ENCODE measurements around the gene ITGA6.

ITGA6 gene

GRCh38 chr2:172416447-172417058, 10.8 kb upstream of the ITGA6 start:
- no peak for DNase-seq

- DNase-seq, result no peak
Observed at GRCh38 chr2:172420216-172420615, 7.2 kb upstream of the ITGA6 start.

- peak in 1 of 5 experiments; percentile 82 for DNase-seq
Observed at GRCh38 chr2:172423160-172423559, 4.2 kb upstream of the ITGA6 start.

GRCh38 chr2:172425336-172425735, 2.0 kb upstream of the ITGA6 start:
- no peak for DNase-seq

GRCh38 chr2:172426635-172427255, 641 bp upstream of the ITGA6 start:
- DNase-seq, result no peak

GRCh38 chr2:172427990-172428831, 825 bp downstream of the ITGA6 start:
- peak; percentile 28 to 50 (median 43) for DNase-seq

- no peak for DNase-seq
Observed at GRCh38 chr2:172428832-172429210, 1.4 kb downstream of the ITGA6 start.

GRCh38 chr2:172429301-172429968, 2.0 kb downstream of the ITGA6 start:
- DNase-seq, result no peak

GRCh38 chr2:172430027-172430426, 2.6 kb downstream of the ITGA6 start:
- no peak for DNase-seq

- no peak for DNase-seq
Observed at GRCh38 chr2:172430678-172431077, 3.3 kb downstream of the ITGA6 start.

GRCh38 chr2:172431463-172431862, 4.1 kb downstream of the ITGA6 start:
- DNase-seq, result no peak

GRCh38 chr2:172431993-172432392, 4.6 kb downstream of the ITGA6 start:
- no peak for DNase-seq

- no peak for DNase-seq
Observed at GRCh38 chr2:172433144-172433543, 5.8 kb downstream of the ITGA6 start.

- DNase-seq, result peak in 3 of 5 experiments; percentile 15 to 92 (median 74)
Observed at GRCh38 chr2:172434821-172435605, 7.6 kb downstream of the ITGA6 start.

- DNase-seq, result no peak
Observed at GRCh38 chr2:172435606-172435911, 8.2 kb downstream of the ITGA6 start.

- no peak for DNase-seq
Observed at GRCh38 chr2:172436889-172437288, 9.5 kb downstream of the ITGA6 start.

- peak in 3 of 5 experiments; percentile 36 to 76 (median 38) for DNase-seq
Observed at GRCh38 chr2:172437419-172438341, 10.3 kb downstream of the ITGA6 start.

GRCh38 chr2:172438741-172439508, 11.5 kb downstream of the ITGA6 start:
- no peak for DNase-seq

GRCh38 chr2:172439509-172439860, 12.1 kb downstream of the ITGA6 start:
- DNase-seq, result no peak

- no peak for DNase-seq
Observed at GRCh38 chr2:172439911-172440310, 12.5 kb downstream of the ITGA6 start.

GRCh38 chr2:172440795-172441194, 13.4 kb downstream of the ITGA6 start:
- peak in 1 of 5 experiments; percentile 53 for DNase-seq

All from T-helper 2 cell (primary cell).